Posterior vena cava (tissue), 2 donors: Measurements from ENCODE around the gene KMT5C. TPM values are rescaled to one million over a fixed set of nuclear protein-coding genes. Genes with fewer than 3 reads are reported as not detected.

Experiments
- DNase-seq: peaks from one replicate; pipeline ENCODE4 v3.0.0-alpha.2; 2020; ENCODE audit warnings: low spot score
- intact Hi-C, 2 donors: fragments of 100-400 bp; cut with DNase I; formaldehyde crosslinking; loops; one replicate each; pipeline versions ENCODE4 v1.14.1 to v1.14.2; 2022 to 2023
- long read RNA-seq, 2 donors: library from polyadenylated mRNA; unstranded; transcript quantifications; one replicate each; pipeline ENCODE4 v2.0.0, GENCODE V29; 2020 to 2021
- total RNA-seq, 2 donors: library from RNA; stranded (reverse); fragmentation: NEBNext Ultra II Directional; extraction: Animal tissue kit (Norgen Biotek cat#: 25700); gene quantifications; one replicate each; pipeline ENCODE4 v1.2.1, GENCODE V29; 2021
- donor health status: DM: yes; HTN: yes; CAD: no.
- donor health status: DM: yes; HTN: yes; CAD: no.

Gene KMT5C
- 1 to 10 TPM; 3.9 to 6.3 TPM for total RNA-seq
- long read RNA-seq, donor 1, result 0 reads
- long read RNA-seq, donor 2, partial matches to known transcripts, result 0 of 4 reads
- long read RNA-seq, donor 2, other reads (novel, unspliced or antisense), result 4 of 4 reads

DNA sequence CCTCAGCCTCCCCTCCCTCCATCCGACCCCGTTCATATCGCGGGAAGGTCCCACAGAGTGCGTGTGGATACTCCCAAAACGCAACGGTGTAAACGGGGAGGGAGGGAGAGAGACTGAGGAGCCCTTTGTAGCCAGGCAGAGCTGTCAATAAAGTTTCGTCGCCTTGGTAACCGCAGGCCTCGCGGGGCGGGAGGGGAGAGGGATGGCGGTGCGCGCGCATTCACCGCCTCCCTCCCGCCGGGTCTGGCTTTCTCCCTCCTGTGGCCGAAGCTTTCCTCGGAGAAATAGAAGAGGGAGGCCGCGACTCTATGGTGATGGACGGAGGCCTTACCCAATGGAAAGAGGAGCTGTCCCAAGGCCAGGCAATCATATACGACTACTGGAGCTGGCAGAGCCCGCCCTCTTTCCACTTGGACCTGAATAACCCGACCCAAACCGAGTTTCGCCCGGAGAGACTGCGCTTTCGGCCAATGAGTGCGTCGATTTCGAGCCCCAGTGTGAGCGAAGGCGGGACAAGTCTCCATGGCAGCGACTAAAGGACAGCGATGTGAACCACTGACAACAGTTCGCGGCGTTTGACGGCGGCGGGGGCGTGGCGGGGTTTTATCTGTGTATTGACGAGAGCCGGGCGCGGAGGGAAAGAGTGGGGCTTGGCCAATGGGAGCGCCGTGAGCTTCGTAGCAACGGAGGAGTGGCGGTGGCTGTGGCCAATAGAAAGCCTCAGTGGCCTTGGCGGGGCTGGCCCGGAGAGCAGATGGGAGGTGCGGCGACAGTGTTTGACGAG lies at the start of gene KMT5C:
TSS of gene KMT5C (plus strand) at position 772 of the 784 bp plus-strand sequence. CDS start 2,061 bp downstream, outside the sequence.
- peak; percentile 100 for DNase-seq
- intact Hi-C loops, result no loop called here

DNA sequence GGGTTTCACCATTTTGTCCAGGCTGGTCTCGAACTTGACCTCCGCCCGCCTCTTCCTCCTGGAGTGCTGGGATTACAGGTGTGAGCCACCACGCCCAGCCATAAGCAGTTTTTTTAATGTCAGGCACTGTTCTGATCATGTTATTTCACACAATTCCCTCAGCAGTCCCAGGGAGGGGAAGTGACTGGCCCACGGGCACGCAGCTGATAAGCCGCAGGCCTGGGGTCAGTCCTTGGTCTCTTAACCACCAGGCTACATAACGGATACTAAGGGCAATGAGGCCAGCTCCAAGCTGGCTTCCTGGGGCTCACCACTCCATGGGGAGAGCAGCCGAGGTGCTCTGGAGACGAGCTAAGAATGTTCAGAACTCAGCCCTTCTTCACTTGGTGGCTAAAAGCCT lies 42.4 kb upstream of the KMT5C start:
- DNase-seq, result no peak
- intact Hi-C loops, result loop anchor here in 1 of 2 donors (10.0 kb wide), 1 partner anchor 208 kb away; no protein-coding TSS in a partner anchor

DNA sequence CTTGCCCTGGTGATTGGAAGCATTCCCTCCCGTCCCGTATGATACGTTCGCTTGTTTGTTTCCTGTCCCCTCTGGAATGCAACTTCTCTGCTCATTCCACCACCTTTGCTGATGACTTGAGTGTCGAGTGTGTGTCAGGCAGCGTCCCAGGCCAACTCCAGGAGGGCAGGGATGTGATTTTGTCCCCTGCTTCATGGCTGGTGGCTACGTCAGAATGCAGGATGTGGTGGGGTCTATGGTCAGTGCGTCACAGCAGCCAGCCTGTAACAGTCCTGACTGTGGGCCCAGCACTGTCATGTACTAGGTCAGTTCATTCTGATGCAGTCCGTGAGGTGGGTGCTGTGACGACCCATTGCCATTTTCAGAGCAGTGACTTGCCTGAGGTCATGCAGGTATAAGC lies 39.7 kb upstream of the KMT5C start:
- no peak for DNase-seq
- intact Hi-C loops, result loop anchor here in 1 of 2 donors (5.0 to 10.0 kb wide), 2 partner anchors 82 to 205 kb away; partner anchors contain the start of gene TMEM238

DNA sequence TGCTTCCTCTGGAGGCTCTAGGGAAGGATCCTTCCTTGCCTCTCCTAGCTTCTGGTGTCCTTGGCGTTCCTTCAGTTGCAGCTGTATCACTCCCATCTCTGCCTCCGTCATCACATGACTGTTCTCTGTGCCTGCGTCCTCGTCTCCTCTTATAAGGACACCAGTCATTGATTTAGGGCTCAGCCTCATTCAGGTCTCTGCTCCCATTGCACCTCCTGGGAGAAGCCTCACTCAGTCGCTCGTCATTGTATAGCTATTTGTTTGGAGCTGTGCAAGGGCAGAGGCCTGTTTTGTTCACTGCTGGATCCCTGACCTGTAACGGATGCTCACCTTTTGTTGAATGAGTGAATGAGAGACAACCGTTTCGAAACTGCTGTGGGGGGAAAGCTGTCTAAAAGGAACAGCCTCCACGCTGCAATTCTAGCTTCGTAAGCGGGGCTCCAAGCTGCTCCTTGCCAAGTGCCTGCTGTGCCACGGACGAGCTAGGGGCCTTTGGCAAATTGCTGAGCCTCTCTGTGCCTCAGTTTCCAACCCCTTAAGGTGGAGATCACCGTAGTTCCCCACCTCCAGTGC lies 38.7 kb upstream of the KMT5C start:
- intact Hi-C loops, result loop anchor here in 1 of 2 donors (5.0 kb wide), 1 partner anchor 81 kb away; the partner anchor contains the start of gene TMEM238
- no peak for DNase-seq

DNA sequence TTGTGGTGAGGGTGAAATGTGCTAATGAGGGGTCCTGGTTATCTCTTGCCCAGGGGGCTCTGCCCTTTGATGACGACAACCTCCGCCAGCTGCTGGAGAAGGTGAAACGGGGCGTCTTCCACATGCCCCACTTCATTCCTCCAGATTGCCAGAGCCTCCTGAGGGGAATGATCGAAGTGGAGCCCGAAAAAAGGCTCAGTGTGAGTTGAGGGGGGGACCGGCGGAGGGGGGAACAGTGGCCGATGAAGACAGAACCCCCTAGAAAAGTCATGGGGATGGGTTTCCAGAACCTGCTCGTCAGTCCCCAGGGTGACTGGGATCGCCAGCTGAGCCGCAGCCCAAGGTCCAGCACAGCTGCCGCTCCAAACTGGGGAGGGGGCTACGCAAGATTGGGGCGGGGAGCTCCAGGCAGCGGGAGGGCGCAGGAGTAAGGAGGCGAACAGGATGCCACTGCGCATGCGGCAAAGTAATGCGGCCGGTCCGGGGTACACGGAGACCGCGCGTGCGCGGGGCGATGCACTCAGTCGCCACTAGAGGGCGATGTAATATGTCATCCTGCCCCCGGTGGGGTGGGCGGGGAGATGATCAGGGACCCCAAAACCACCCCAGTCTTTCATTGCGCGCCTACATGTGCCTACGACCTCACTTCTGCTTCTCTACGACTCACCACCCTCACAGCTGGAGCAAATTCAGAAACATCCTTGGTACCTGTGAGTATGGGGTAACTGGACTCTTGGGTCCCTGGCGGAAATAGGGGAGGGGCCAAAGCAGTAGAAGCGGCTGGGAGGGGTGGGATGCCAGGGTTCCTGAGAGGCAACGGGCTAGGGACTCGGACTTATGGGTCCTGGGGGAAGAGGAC lies 38.0 kb upstream of the KMT5C start:
- intact Hi-C loops, result loop anchor here in 1 of 2 donors (5.0 kb wide), 1 partner anchor 81 kb away; the partner anchor contains the start of gene TMEM238
- peak; percentile 96 for DNase-seq

DNA sequence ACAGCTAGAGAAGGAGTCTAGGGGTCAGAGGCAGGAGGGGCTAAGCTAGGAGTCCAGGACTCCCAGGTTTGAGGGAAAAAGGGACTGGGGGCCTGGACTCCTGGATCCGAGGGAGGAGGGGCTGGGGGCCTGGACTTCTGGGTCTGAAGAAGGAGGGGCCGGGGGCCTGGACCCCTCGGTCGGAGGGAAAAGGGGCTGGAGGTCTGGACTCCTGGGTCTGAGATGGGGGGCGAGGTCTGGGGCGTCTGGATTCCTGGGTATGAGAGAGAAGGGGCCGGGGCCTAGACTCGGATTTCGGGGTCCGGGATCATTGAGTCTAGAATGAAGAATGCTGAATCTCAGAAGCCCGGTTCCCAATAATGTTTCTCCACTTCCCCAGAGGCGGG lies 37.4 kb upstream of the KMT5C start:
- DNase-seq, result no peak
- intact Hi-C loops, result loop anchor here in 1 of 2 donors (5.0 kb wide), 1 partner anchor 80 kb away; the partner anchor contains the start of gene TMEM238

DNA sequence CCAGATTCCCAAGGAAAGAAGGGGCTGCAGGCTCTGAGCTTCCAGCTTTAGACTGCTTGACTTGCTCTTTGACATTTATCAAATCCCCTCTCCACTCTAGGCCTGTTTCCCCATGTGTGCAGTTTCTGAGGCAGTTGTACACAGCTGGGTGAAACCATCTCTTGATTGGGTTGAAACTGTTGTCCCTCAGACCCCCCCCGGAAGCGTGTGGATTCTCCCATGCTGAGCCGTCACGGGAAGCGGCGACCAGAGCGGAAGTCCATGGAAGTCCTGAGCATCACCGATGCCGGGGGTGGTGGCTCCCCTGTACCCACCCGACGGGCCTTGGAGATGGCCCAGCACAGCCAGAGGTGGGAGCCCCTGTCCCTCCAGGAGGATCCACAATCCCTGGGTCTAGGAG lies 36.2 kb upstream of the KMT5C start:
- DNase-seq, result no peak
- intact Hi-C loops, result loop anchor here in 1 of 2 donors (5.0 kb wide), 1 partner anchor 79 kb away; the partner anchor contains the start of gene TMEM238

DNA sequence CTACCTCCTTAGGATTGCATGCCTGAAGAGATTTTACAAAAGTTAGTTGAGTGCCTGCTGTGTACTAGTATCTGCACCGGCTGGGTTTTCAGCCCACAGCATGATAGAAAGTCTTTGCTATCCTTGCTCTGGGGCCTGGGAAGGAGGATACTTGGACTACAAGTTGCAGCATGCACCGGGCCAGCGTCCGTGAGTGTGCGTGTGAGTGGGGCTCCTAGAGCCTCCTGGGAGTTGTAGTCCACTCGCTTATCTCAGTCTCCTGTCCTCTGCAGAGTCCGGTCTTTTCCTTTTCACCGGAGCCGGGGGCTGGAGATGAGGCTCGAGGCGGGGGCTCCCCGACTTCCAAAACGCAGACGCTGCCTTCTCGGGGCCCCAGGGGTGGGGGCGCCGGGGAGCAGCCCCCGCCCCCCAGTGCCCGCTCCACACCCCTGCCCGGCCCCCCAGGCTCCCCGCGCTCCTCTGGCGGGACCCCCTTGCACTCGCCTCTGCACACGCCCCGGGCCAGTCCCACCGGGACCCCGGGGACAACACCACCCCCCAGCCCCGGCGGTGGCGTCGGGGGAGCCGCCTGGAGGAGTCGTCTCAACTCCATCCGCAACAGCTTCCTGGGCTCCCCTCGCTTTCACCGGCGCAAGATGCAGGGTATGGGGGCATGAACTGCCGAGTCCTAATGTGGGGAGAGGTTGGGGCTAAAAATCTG lies 35.2 kb upstream of the KMT5C start:
- DNase-seq, result no peak
- intact Hi-C loops, result loop anchor here in 1 of 2 donors (5.0 kb wide), 1 partner anchor 78 kb away; the partner anchor contains the start of gene TMEM238

DNA sequence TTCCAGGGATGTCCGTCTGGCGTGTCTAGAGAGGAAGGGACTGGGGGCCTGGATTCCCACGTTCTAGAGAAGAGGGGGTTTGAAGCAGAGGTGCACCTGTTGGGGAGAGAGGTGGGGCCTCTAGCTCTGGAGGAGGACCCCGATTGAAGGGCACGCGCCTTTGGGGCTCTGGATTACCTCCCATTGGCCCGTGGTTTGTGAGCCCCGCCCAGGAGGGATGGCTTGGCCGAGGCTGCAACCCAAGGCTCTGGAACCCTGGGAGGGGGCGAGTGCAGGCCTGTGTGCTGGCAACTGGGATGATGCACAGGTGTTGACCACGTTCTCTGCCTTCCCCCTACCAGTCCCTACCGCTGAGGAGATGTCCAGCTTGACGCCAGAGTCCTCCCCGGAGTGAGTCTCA lies 34.7 kb upstream of the KMT5C start:
- intact Hi-C loops, result loop anchor here in 1 of 2 donors (5.0 kb wide), 1 partner anchor 77 kb away; the partner anchor contains the start of gene TMEM238

DNA sequence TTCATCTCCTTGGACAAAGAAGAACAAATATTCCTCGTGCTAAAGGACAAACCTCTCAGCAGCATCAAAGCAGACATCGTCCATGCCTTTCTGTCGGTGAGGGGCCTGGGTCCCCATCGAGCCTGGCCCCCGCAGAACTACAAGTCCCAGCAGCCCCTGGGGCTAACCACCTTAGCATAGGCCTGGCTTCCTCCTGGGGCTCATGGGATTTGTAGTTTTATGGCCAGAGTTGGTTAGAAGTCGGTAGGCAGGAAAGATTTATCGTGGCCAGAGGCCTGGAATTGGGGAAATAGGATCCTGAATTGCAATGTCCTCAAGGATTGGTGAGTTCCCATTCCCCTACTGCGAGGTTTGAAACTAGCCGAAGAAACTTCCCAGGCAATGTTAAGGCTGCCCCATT lies 34.2 kb upstream of the KMT5C start:
- intact Hi-C loops, result no loop called here
- DNase-seq, result no peak

More for the DNA sequence above, 34.7 kb upstream of the KMT5C start:
- DNase-seq, result no peak

DNA sequence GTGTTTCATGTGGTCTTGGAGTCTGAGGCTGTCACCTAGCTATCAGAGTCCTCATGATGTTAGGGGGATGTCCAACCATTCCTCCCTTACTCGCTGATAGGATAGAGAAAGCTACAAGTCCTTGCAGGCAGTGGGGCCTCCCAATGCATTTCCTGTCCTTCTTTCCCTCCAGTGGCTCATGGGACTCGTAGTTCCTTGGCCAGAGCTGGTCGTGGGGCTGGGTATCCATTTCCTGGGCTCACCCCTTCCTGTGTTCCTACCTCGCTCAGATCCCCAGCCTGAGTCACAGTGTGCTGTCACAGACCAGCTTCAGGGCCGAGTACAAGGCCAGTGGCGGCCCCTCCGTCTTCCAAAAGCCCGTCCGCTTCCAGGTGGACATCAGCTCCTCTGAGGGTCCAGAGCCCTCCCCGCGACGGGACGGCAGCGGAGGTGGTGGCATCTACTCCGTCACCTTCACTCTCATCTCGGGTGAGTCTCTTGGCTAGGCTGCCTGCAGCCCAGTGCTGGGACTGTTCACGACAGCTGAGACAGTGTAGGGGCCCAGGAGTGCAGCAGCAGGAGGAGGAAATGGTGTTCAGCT lies 33.6 kb upstream of the KMT5C start:
- no peak for DNase-seq
- intact Hi-C loops, result no loop called here

DNA sequence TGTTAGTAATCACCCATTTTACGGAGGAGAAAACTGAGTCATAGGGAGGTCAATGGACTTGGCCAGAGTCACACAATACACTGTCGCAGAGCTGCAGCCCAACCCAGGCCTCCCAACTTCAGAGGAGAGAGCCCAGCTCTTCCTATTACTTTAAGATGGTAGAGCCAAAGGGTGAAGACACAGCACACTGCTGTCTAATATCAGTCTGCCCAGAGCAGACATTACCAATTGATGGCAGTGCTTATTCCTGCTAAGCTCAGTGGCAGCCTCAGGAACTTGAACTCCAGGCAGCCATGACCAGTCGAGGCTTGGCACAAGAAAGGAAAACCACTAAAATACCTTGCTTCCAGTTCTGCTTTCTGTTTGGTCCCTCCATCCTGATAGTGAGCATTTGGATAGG lies 33.0 kb upstream of the KMT5C start:
- intact Hi-C loops, result no loop called here
- no peak for DNase-seq

DNA sequence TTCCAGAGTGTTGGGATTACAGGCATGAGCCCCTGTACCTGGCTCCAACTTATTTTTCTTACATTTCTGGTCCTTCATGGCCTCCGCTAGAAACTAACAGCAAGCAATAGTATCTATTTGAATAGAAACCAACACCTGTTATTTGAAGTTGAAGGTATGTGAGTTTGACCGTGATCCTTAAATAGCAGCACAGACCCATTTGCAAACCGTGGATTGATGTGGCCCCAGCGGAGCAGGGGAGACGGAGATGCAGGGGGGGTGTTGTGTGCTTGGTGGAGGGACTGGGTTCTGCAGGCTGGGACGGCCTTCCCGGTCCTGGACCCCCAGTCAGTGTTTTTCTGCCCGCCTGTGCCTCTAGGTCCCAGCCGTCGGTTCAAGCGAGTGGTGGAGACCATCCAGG lies 31.4 kb upstream of the KMT5C start:
- intact Hi-C loops, result no loop called here

DNA sequence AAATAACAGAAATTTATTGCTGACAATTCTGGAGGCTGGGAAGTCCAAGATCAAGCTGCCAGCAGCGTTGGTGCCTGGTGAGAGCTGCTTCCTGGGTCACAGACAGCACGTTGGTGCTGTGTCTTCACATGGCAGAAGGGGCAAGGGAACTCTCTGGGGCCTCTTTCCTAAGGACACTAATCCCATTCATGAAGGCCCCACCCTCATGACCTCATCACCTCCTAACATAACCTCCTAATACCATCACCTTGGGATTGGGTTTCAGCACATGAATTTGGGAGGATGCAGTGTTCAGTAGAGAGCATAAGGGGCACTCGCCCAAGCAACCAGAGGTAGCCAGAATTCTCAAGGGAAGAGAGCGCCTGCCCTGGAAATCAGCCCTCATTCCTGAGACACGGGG lies 30.2 kb upstream of the KMT5C start:
- DNase-seq, result no peak
- intact Hi-C loops, result no loop called here

More for the DNA sequence above, 31.4 kb upstream of the KMT5C start:
- DNase-seq, result no peak

DNA sequence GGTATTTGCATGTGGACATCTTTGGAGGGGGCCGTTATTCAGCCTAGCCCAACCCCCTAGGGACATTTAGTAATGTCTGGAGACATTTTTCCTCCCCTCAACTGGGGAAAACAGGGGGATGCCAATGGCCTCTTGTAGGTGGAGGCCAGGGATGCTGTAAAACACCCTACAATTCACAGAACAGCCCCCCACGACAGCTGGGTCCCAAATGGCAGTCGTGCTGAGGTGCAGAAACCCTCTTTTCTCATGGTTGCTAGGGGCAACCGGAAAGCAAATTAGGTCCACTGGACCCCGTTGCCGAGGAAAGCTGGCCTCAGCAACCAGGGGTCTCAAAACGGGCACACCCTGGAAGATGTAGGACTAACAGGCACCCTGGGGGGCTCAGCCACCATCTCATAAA lies 29.2 kb upstream of the KMT5C start:
- DNase-seq, result no peak
- intact Hi-C loops, result no loop called here

DNA sequence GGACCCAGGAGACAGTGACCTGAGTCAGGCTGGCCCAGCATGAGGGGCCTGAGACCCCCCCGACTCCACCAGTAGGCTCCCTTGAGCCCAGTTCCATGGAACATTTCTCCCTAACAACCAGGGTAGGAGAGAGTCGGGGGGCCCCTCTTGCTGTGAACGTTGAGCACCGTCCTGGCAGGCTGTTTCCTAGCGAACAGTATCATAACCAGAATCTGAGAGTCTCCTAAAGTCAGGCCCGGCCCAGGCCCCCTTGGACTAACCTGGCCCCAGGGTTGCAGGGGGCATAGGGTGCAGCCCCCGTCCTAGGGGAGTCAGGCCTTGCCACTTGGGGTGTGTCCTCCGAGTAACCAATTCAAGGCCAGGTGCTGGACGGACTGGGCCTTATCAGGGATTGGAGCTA lies 28.3 kb upstream of the KMT5C start:
- peak; percentile 79 for DNase-seq
- intact Hi-C loops, result no loop called here

DNA sequence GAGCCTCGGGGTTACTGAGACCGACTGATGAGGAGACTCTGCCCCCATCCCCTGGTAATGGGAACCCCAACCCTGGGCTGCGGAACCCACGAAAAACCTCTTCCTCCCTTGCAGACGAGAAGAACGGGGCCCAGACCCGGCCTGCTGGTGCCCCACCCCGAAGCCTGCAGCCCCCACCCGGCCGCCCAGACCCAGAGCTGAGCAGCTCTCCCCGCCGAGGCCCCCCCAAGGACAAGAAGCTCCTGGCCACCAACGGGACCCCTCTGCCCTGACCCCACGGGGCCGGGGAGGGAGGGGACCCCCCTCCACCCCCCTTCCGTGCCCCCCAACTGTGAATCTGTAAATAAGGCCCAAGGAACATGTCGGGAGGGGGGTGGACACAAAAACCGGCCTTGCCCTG lies 27.9 kb upstream of the KMT5C start:
- intact Hi-C loops, result no loop called here
- DNase-seq, result no peak
